H1 (cell line): Measurements from ENCODE around the gene CDYL2. TPM values are rescaled to one million over a fixed set of nuclear protein-coding genes. Genes with fewer than 3 reads are reported as not detected.

ENCODE experiments used
- CTCF ChIA-PET: fragments of 300-600 bp; sonication (Branson Sonifier 250); formaldehyde crosslinking; loops from one replicate; lab custom pipeline; 2021; ENCODE audit not compliant: partially characterized antibody; lab: Charles Lee
- POLR2A ChIA-PET: fragments of 300-600 bp; sonication (Branson Sonifier 250); formaldehyde crosslinking; loops from one replicate; lab custom pipeline; 2021; ENCODE audit warnings: inconsistent platforms; ENCODE audit not compliant: partially characterized antibody; lab: Charles Lee
- DNase-seq, 2 experiments: peaks; one replicate each; pipeline versions ENCODE4 v3.0.0 to v3.0.0-alpha.2; 2010 to 2022; ENCODE audit warnings: low spot score in 2 of 2, low read depth in 1 of 2, mixed read lengths in 1 of 2
- FAIRE-seq: peaks from 2 replicates; lab custom pipeline; 2011; peaks lifted over from hg19 to GRCh38; lab: Jason Lieb, UNC
- H2AFZ ChIP-seq: 2 replicates; pipeline ENCODE4 v1.8.1; 2012; ENCODE audit warnings: low read length, inconsistent platforms
- H2AK5ac ChIP-seq: 2 replicates; pipeline ENCODE4 v1.6.1; 2013; ENCODE audit warnings: low read depth, low read length
- H2BK120ac ChIP-seq: replicated peaks from 2 replicates; pipeline ENCODE3; 2013; ENCODE audit warnings: low read depth, low read length, inconsistent platforms
- H2BK12ac ChIP-seq: 2 replicates; pipeline ENCODE4 v1.6.1; 2013; ENCODE audit warnings: low read depth, low read length
- H2BK15ac ChIP-seq: 2 replicates; pipeline ENCODE4 v1.6.1; 2013; ENCODE audit warnings: low read length
- H2BK20ac ChIP-seq: 2 replicates; pipeline ENCODE4 v1.6.1; 2013; ENCODE audit warnings: low read length
- H2BK5ac ChIP-seq: 2 replicates; pipeline ENCODE4 v1.6.1; 2013; ENCODE audit warnings: low read depth, low read length
- H3K14ac ChIP-seq: 2 replicates; pipeline ENCODE4 v1.6.1; 2013; ENCODE audit warnings: inconsistent platforms; ENCODE audit not compliant: insufficient read length
- H3K18ac ChIP-seq: 2 replicates; pipeline ENCODE4 v1.6.1; 2013; ENCODE audit warnings: low read length; ENCODE audit errors: extremely low read depth
- H3K23ac ChIP-seq: 2 replicates; pipeline ENCODE4 v1.6.1; 2013; ENCODE audit warnings: inconsistent platforms; ENCODE audit not compliant: insufficient read length
- H3K23me2 ChIP-seq: 2 replicates; pipeline ENCODE4 v1.6.1; 2013; ENCODE audit warnings: low read depth, low read length
- H3K27ac ChIP-seq: 2 replicates; pipeline ENCODE4 v1.6.1; 2011; ENCODE audit warnings: low read depth, low read length, inconsistent platforms
- H3K27me3 ChIP-seq, 4 experiments: replicated peaks in 1 of 4; 1 replicate in 1 of 4; 2 replicates in 3 of 4; pipeline versions ENCODE4 v1.6.1 to v1.8.1; 2011 to 2013; ENCODE audit warnings: low read length in 3 of 4, mild to moderate bottlenecking in 3 of 4, inconsistent platforms in 2 of 4, mixed read lengths in 2 of 4, moderate library complexity in 1 of 4; ENCODE audit not compliant: control insufficient read depth in 3 of 4, insufficient read depth in 3 of 4; ENCODE audit errors: extremely low read depth in 1 of 4
- H3K36me3 ChIP-seq, 4 experiments: 2 replicates each; pipeline versions ENCODE4 v1.6.1 to v1.8.1; 2011 to 2013; ENCODE audit warnings: mild to moderate bottlenecking in 4 of 4, low read length in 3 of 4, moderate library complexity in 2 of 4, control low read depth in 1 of 4, inconsistent platforms in 1 of 4; ENCODE audit not compliant: insufficient read depth in 4 of 4, control insufficient read depth in 2 of 4
- H3K4ac ChIP-seq: replicated peaks from 2 replicates; pipeline ENCODE3; 2013; ENCODE audit warnings: low read length, low read depth, mixed read lengths, inconsistent platforms; ENCODE audit not compliant: insufficient read length
- H3K4me1 ChIP-seq, 4 experiments: replicated peaks in 1 of 4; 1 replicate in 1 of 4; 2 replicates in 3 of 4; pipeline versions ENCODE4 v1.6.1 to v1.8.1; 2011 to 2013; ENCODE audit warnings: low read length in 3 of 4, inconsistent platforms in 2 of 4, mixed read lengths in 1 of 4; ENCODE audit not compliant: insufficient read depth in 4 of 4, control insufficient read depth in 3 of 4
- H3K4me2 ChIP-seq, 2 experiments: 2 replicates each; pipeline versions ENCODE4 v1.6.1 to v1.8.1; 2011 to 2013; ENCODE audit warnings: low read depth in 2 of 2, low read length in 2 of 2, control low read depth in 1 of 2, inconsistent platforms in 1 of 2, mild to moderate bottlenecking in 1 of 2; ENCODE audit not compliant: insufficient read depth in 1 of 2
- H3K4me3 ChIP-seq, 4 experiments: fragments of 200-600, 300-600 bp in 1 of 4; sonication (generic), shearing (Covaris generic), sonication (Bioruptor Twin) in 1 of 4; 2 replicates each; pipeline versions ENCODE4 v1.5.1 to v1.8.1; 2011 to 2016; ENCODE audit warnings: low read length in 4 of 4, low read depth in 3 of 4, control low read depth in 2 of 4, inconsistent platforms in 2 of 4, mild to moderate bottlenecking in 2 of 4, mixed read lengths in 1 of 4, moderate library complexity in 1 of 4; ENCODE audit not compliant: insufficient read depth in 2 of 4; ENCODE audit errors: extremely low read depth in 1 of 4
- H3K56ac ChIP-seq: replicated peaks from 2 replicates; pipeline ENCODE3; 2013; ENCODE audit warnings: low read depth, mild to moderate bottlenecking, mixed read lengths, low read length, inconsistent platforms; ENCODE audit not compliant: insufficient read length
- H3K79me1 ChIP-seq: 2 replicates; pipeline ENCODE4 v1.6.1; 2013; ENCODE audit warnings: low read depth, low read length, control low read depth
- H3K79me2 ChIP-seq, 2 experiments: 2 replicates each; pipeline versions ENCODE4 v1.6.1 to v1.8.1; 2012 to 2013; ENCODE audit warnings: low read length in 2 of 2, mild to moderate bottlenecking in 2 of 2, inconsistent platforms in 1 of 2; ENCODE audit not compliant: insufficient read depth in 2 of 2, control insufficient read depth in 1 of 2
- H3K9ac ChIP-seq, 4 experiments: replicated peaks in 1 of 4; 1 replicate in 1 of 4; 2 replicates in 3 of 4; pipeline versions ENCODE4 v1.6.1 to v1.8.1; 2011 to 2013; ENCODE audit warnings: low read depth in 3 of 4, low read length in 3 of 4, control low read depth in 2 of 4, mild to moderate bottlenecking in 2 of 4, moderate library complexity in 2 of 4, inconsistent platforms in 1 of 4; ENCODE audit errors: extremely low read depth in 1 of 4
- H3K9me3 ChIP-seq, 2 experiments: 2 replicates each; pipeline versions ENCODE4 v1.6.1 to v1.8.1; 2012 to 2013; ENCODE audit warnings: mild to moderate bottlenecking in 2 of 2, moderate library complexity in 2 of 2, control low read depth in 1 of 2, inconsistent platforms in 1 of 2, low read depth in 1 of 2, low read length in 1 of 2, mixed read lengths in 1 of 2; ENCODE audit not compliant: insufficient read depth in 2 of 2
- H4K20me1 ChIP-seq, 2 experiments: replicated peaks in 1 of 2; 2 replicates each; pipeline versions ENCODE3 to v1.8.1; 2011 to 2013; ENCODE audit warnings: inconsistent platforms in 2 of 2, low read length in 2 of 2, mild to moderate bottlenecking in 1 of 2; ENCODE audit not compliant: insufficient read depth in 2 of 2, control insufficient read depth in 1 of 2
- H4K5ac ChIP-seq: 2 replicates; pipeline ENCODE4 v1.6.1; 2013; ENCODE audit warnings: low read length, low read depth, mixed read lengths, inconsistent platforms; ENCODE audit not compliant: insufficient read length
- H4K8ac ChIP-seq: 2 replicates; pipeline ENCODE4 v1.8.0; 2013; ENCODE audit warnings: mild to moderate bottlenecking, moderate library complexity, low read length, inconsistent platforms; ENCODE audit not compliant: insufficient read depth; ENCODE audit errors: extremely low read depth
- H4K91ac ChIP-seq: replicated peaks from 2 replicates; pipeline ENCODE3; 2013; ENCODE audit warnings: low read length, mixed read lengths, inconsistent platforms; ENCODE audit not compliant: insufficient read length
- CHD2 ChIP-seq: IDR thresholded peaks from 2 replicates; pipeline ENCODE4 v1.6.1; 2012; ENCODE audit warnings: low read length, improper control_type of control experiment
- CREB1 ChIP-seq: IDR thresholded peaks from 2 replicates; pipeline ENCODE4 v1.6.1; 2012; ENCODE audit warnings: inconsistent platforms
- CTBP2 ChIP-seq: IDR thresholded peaks from 2 replicates; pipeline ENCODE4 v1.7.0; 2011; ENCODE audit warnings: borderline replicate concordance, mild to moderate bottlenecking, moderate library complexity, mixed read lengths, low read length; ENCODE audit not compliant: insufficient read depth, insufficient read length
- HDAC2 ChIP-seq, 2 experiments: fragments of 300-600 bp in 1 of 2; sonication (generic) in 1 of 2; IDR thresholded peaks; 2 replicates each; pipeline ENCODE4 v1.6.1; 2011 to 2012; ENCODE audit warnings: low read depth in 2 of 2, low read length in 2 of 2, mild to moderate bottlenecking in 2 of 2, moderate library complexity in 2 of 2, borderline replicate concordance in 1 of 2, inconsistent platforms in 1 of 2
- KDM1A ChIP-seq: fragments of 200-600, 300-600 bp; sonication (generic); IDR thresholded peaks from 2 replicates; pipeline ENCODE4 v1.7.1; 2016; ENCODE audit warnings: mild to moderate bottlenecking, low read length, borderline replicate concordance
- PHF8 ChIP-seq: fragments of 200-600 bp; sonication (generic); conservative IDR thresholded peaks from 2 replicates; pipeline ENCODE4 v1.7.1; 2012; ENCODE audit warnings: low read depth, mild to moderate bottlenecking, inconsistent platforms, low read length, moderate library complexity
- POLR2A ChIP-seq, 2 experiments: IDR thresholded peaks; 1 replicate in 1 of 2; 2 replicates in 1 of 2; pipeline ENCODE4 v1.6.1; 2011; ENCODE audit warnings: low read depth in 2 of 2, low read length in 2 of 2, mild to moderate bottlenecking in 2 of 2; ENCODE audit errors: control extremely low read depth in 1 of 2
- POU5F1 ChIP-seq: IDR thresholded peaks from 2 replicates; pipeline ENCODE4 v1.6.1; 2011; ENCODE audit warnings: low read depth, mild to moderate bottlenecking, low read length, moderate library complexity
- SP1 ChIP-seq: IDR thresholded peaks from 2 replicates; pipeline ENCODE4 v1.6.1; 2011; ENCODE audit warnings: low read depth, low read length
- WGBS, 2 experiments: shearing (Covaris generic) in 1 of 2; methylation state at CpG; one replicate each; pipeline versions ENCODE4 v1.1.6 to v1.1.7; 2013 to 2015; ENCODE audit warnings: low lambda C conversion rate in 2 of 2, mixed read lengths in 2 of 2, inconsistent platforms in 1 of 2, low coverage in 1 of 2, missing lambda C conversion rate in 1 of 2; ENCODE audit not compliant: insufficient replicate concordance in 2 of 2, insufficient coverage in 1 of 2, insufficient read length in 1 of 2; ENCODE audit errors: extremely low coverage in 1 of 2, missing lambda C conversion rate in 1 of 2; 5-methylcytosine and 5-hydroxymethylcytosine counted together
- polyA plus RNA-seq, 7 experiments: library from polyadenylated mRNA; depleted of rRNA in 3 of 7; stranded (reverse) in 5 of 7; unstranded in 2 of 7; fragments of >200 nt in 5 of 7; fragments of 200-250 nt in 2 of 7; gene quantifications; 1 replicate in 5 of 7; 2 replicates in 1 of 7; 4 replicates in 1 of 7; pipeline versions ENCODE4 v1.2.1 to v1.2.3, GENCODE V29; 2011 to 2013; ENCODE audit warnings: missing spikeins in 2 of 7, mixed read lengths in 2 of 7
- total RNA-seq: library from RNA; stranded (reverse); fragmentation: NEBNext Ultra II Directional; extraction: Animal tissue kit (Norgen Biotek cat#: 25700); gene quantifications from 2 replicates; pipeline ENCODE4 v1.2.1, GENCODE V29; 2021
- TF ChIP-seq, protein P1 (sequence below), 3 experiments: IDR thresholded peaks; 1 replicate in 2 of 3; 2 replicates in 1 of 3; pipeline versions ENCODE4 v1.5.1 to v1.6.1; 2011; ENCODE audit warnings: low read length in 3 of 3, mild to moderate bottlenecking in 3 of 3, inconsistent platforms in 2 of 3, low read depth in 1 of 3, moderate library complexity in 1 of 3; ENCODE audit not compliant: insufficient read depth in 1 of 3; ENCODE audit errors: control extremely low read depth in 1 of 3
- TF ChIP-seq, protein P2 (sequence below): IDR thresholded peaks from 2 replicates; pipeline ENCODE4 v1.6.1; 2011; ENCODE audit warnings: low read depth, mild to moderate bottlenecking, low read length; ENCODE audit not compliant: insufficient read depth

CDYL2 gene
- total and polyA plus RNA-seq, 2 of the 8 experiments (the other 6 are each of a cell fraction or from before 2014, with no cell fraction given): 0.33 to 5.3 TPM

DNA sequence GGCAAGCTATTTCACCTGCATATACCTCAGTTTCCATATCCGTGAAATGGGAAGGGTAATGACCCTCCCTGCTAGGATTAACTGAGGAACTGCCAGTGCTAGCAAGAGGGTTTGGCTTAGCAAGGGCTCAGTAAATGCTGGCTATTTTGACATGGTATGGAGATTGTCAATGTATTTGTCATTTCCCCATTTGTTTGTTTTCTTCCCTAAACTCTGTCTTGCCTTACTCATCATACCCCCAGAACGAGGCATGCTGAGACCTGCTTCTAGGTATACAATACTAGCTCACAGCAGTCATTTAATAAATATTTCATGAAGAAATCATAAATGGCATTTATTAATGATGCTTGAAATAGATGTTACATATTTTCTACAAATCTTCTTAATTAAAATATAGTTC lies 139.6 kb downstream of the CDYL2 start:
- H2AK5ac ChIP-seq: no peak overlapping the region
- H4K91ac ChIP-seq: no peak overlapping the region
- no peak overlapping the region for H2BK5ac ChIP-seq
- no peak overlapping the region for H3K4me3 ChIP-seq
- no peak overlapping the region for H3K14ac ChIP-seq
- H3K79me1 ChIP-seq: no peaks in the 10 kb centered on the region
- no peak overlapping the region for H4K5ac ChIP-seq
- no peak overlapping the region for H3K9ac ChIP-seq
- H2BK12ac ChIP-seq: no peak overlapping the region
- no peak overlapping the region for H3K23ac ChIP-seq
- H4K20me1 ChIP-seq: no peaks in the 10 kb centered on the region
- FAIRE-seq (no peak), DNase-seq (no peak)
- no peaks in the 10 kb centered on the region; a peak in 2 of 7 replicates for H3K4me1 ChIP-seq
- no peak overlapping the region for H3K4me2 ChIP-seq
- H3K4ac ChIP-seq: no peak overlapping the region
- H3K23me2 ChIP-seq: no peaks in the 10 kb centered on the region
- H3K27me3 ChIP-seq: no peaks in the 10 kb centered on the region
- no peaks in the 10 kb centered on the region for H3K79me2 ChIP-seq
- H2BK20ac ChIP-seq: no peak overlapping the region
- H2BK15ac ChIP-seq: no peak overlapping the region
- ChIA-PET POLR2A (no interaction called here), CTCF (interaction anchor here (0.8 kb wide), 1 partner anchor 138 kb away, joined by 4 read pairs; no protein-coding TSS in a partner anchor)
- H3K27ac ChIP-seq: no peak overlapping the region
- H4K8ac ChIP-seq: no peak overlapping the region
- H3K18ac ChIP-seq: no peak overlapping the region
- H3K9me3 ChIP-seq: peaks cover 22 to 49% of the 10 kb centered on the region in 2 experiments; a peak in 3 of 4 replicates
- H3K36me3 ChIP-seq: no peaks in the 10 kb centered on the region
- no peak overlapping the region for H2AFZ ChIP-seq
- H3K56ac ChIP-seq: no peak overlapping the region
- WGBS, 2 experiments: 64% methylated on average over 2 of the region's 2 CpGs; no CpG with 5 or more reads in 1 of the 2 experiments
- no peak overlapping the region for H2BK120ac ChIP-seq
- TF ChIP-seq POU5F1 (no peak), KDM1A (no peak), SP1 (no peak), CREB1 (no peak), POLR2A (IDR thresholded peaks at IDR 0.05; ENCODE audit: control extremely low read depth in 1 of 2, low read depth in 2 of 2, low read length in 2 of 2) (no peak), CHD2 (no peak), PHF8 (no peak), CTBP2 (no peak), HDAC2 (IDR thresholded peaks at IDR 0.05; ENCODE audit: borderline replicate concordance in 1 of 2, low read depth in 2 of 2, low read length in 2 of 2) (no peak)
- TF ChIP-seq, protein P1, sequence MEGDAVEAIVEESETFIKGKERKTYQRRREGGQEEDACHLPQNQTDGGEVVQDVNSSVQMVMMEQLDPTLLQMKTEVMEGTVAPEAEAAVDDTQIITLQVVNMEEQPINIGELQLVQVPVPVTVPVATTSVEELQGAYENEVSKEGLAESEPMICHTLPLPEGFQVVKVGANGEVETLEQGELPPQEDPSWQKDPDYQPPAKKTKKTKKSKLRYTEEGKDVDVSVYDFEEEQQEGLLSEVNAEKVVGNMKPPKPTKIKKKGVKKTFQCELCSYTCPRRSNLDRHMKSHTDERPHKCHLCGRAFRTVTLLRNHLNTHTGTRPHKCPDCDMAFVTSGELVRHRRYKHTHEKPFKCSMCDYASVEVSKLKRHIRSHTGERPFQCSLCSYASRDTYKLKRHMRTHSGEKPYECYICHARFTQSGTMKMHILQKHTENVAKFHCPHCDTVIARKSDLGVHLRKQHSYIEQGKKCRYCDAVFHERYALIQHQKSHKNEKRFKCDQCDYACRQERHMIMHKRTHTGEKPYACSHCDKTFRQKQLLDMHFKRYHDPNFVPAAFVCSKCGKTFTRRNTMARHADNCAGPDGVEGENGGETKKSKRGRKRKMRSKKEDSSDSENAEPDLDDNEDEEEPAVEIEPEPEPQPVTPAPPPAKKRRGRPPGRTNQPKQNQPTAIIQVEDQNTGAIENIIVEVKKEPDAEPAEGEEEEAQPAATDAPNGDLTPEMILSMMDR (IDR thresholded peaks at IDR 0.05; ENCODE audit: control extremely low read depth in 1 of 3, insufficient read depth in 1 of 3, low read depth in 1 of 3, low read length in 3 of 3): no peak
- TF ChIP-seq, protein P2, sequence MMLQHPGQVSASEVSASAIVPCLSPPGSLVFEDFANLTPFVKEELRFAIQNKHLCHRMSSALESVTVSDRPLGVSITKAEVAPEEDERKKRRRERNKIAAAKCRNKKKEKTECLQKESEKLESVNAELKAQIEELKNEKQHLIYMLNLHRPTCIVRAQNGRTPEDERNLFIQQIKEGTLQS: no peak
